ENCODE data around the gene BCL7A. TPM values are rescaled to one million over a fixed set of nuclear protein-coding genes. Genes with fewer than 3 reads are reported as not detected.

BCL7A gene
- total RNA-seq, 2 donors from 2014 or later, result 6.4 to 12.2 TPM

DNA sequence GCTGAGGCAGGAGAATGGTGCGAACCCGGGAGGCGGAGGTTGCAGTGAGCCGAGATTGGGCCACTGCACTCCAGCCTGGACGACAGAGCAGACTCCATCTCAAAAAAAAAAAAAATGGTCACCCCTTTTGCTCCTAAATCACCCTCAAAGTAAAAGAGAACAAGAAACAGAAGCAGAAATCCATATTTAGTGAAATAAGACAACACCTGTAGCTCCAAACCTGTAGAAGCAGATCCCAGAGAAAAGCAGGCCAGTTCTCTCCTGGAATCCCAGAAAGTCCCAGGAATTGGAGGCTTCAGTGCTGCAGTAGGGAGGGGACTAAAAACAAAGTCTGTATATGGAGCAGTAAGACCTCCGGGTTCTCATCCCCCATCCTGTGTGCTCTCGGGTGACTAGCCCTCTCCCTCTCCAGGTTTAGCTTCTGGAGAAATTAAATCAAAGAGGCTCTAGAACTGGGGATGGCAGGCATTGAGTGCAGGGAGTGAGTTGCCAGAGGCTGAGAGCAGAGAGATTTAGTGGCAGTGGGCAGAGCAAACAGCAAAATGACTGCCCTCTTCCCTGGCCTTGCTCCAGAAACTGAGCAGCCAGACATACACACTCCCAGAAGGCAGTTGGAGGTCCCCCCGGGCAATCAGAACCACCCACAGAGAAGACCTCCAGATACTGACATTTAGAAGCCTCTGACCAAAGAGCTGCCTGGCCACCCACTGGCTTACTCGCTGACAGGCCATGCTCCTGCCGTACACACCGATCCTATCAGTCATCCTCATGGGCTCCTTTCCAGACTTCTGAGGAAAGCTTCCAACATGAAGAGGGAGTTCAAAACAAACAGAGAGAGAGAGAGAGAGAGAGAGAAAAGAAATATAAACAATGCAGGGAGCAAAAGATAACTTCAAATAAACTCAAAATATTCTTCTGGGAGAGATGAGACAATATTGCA lies 50.6 kb downstream of the BCL7A start:
- Mint-ChIP-seq H3K27me3 (ENCODE audit: low read depth) (peaks cover 7% of the 10 kb centered on the region), H3K36me3 (ENCODE audit: insufficient read depth in 2 of 2) (peaks cover 0 to 2% of the 10 kb centered on the region in 2 donors), H3K4me3 (no peak overlapping the region), H3K27ac (no peak overlapping the region), H3K4me1 (ENCODE audit: low read depth) (peaks cover 25% of the 10 kb centered on the region), H3K9me3 (no peaks in the 10 kb centered on the region)
- no peak for ATAC-seq (replicated peaks in 1 of 2)
- DNase-seq, result no peak

DNA sequence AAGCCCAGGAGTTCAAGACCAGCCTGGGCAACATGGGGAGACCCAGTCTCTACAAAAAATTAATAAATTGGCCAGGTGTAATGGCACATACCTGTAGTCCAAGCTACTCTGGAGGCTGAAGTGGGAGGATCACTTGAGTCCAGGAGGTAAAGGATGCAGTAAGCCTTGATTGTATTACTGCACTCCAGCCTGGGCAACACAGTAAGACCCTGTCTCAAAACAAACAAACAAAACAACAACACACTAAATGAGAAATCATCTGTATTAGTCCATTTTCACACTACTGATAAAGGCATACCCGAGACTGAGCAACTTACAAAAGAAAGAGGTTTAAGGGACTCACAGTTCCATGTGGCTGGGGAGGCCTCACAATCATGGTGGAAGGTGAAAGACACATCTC lies 52.1 kb downstream of the BCL7A start:
- DNase-seq (no peak), ATAC-seq (replicated peaks in 1 of 2) (no peak)

DNA sequence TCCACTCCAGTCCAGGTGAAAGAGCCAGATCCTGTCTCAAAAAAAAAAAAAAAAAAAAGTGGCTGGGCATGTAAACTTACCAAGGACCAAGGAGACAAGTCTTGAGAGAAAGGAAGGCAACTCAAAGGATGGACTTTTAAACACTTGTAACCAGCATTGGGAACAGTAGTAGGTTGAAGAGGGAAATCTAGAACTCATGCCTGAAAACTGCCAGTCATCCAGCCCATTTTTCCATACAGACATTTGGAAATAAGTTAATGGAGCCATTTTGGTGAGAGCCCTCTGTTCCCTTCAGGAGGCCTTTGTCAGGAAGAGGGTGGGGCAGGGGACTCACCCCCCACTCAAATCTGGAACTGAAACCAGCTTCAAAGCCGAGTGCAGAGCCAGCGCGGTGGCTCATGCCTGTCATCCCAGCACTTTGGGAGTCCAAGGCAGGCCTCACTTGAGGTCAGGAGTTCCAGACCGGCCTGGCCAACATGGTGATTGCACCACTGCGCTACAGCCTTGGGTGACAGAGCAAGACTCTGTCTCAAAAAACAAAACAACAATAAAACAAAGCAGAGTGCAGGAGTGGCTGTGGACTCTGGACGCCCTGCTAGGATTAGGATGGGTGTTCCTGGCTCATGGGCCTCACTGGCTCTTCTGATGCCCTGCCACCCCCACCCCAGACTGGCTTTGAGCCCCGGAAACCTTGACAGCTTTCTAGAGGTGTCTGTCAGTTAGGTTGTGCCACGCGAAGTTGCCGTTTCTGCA lies 55.2 kb downstream of the BCL7A start:
- peaks cover 2% of the 10 kb centered on the region in 2 donors for H3K36me3 Mint-ChIP-seq (ENCODE audit: insufficient read depth in 2 of 2)
- DNase-seq (peak; percentile 35 to 41), ATAC-seq (replicated peaks in 1 of 2) (no peak)
- peak overlapping the region; percentile 53 to 56 for H3K4me3 Mint-ChIP-seq
- no peaks in the 10 kb centered on the region for H3K9me3 Mint-ChIP-seq
- no peaks in the 10 kb centered on the region for H3K27me3 Mint-ChIP-seq (ENCODE audit: low read depth)
- H3K4me1 Mint-ChIP-seq (ENCODE audit: low read depth), result peaks cover 39% of the 10 kb centered on the region
- no peak overlapping the region for H3K27ac Mint-ChIP-seq

More for the DNA sequence above, 52.1 kb downstream of the BCL7A start:
- H3K36me3 Mint-ChIP-seq (ENCODE audit: insufficient read depth in 2 of 2), result peaks cover 0 to 2% of the 10 kb centered on the region in 2 donors
- peaks cover 12% of the 10 kb centered on the region for H3K4me1 Mint-ChIP-seq (ENCODE audit: low read depth)
- no peaks in the 10 kb centered on the region for H3K9me3 Mint-ChIP-seq
- H3K4me3 Mint-ChIP-seq, result no peak overlapping the region
- no peaks in the 10 kb centered on the region for H3K27me3 Mint-ChIP-seq (ENCODE audit: low read depth)
- no peak overlapping the region for H3K27ac Mint-ChIP-seq

DNA sequence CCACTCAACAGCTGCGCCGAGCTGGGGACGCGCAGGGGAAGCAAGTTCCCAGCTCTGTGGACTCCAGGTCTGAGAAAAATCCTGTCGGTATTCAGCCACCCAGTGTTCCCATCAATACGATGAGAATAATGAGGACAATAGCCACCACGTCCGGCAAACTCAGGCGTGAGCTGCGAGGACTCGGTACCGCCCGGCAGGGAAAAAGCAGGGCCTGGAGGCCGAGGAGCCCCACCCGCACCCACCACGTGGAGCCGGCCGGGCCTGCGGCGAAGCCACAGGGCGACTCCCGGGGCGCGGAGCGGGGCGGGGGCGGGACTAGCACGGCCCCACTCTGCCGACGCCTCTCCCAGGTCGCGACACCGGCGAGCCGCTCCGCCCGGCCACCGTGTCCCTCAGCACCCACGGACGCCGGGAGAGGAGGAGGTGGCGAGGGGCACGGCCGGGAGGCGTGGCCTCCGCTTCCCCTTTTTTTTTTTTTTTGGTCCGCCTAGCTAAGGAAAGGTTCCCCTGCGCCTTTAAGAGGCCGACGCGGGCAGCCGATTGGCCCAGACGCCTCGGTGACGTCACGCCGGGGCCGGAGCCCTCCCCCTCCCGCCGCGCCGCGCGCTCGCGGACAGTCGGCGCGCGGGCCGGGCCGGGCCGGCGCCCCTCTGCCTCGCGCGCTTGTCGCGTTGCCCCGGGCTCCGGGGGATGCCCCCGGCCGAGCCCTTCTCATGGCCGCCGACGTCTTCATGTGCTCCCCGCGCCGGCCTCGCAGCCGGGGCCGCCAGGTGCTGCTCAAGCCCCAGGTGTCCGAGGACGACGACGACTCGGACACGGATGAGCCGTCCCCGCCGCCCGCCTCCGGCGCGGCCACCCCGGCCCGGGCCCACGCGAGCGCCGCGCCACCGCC lies 56.7 kb downstream of the BCL7A start, which contains the start of gene MLXIP:
MLXIP (plus strand) TSS at position 616 of the 892 bp plus-strand sequence; CDS start at position 714, 98 bp downstream.
- H3K4me3 Mint-ChIP-seq, result peak within 1 kb of the TSS; percentile 83 to 92
- ATAC-seq (replicated peaks in 1 of 2) (peak; percentile 80 to 82), DNase-seq (peak; percentile 92 to 94)
- peaks cover 53% of the 10 kb centered on the region for H3K4me1 Mint-ChIP-seq (ENCODE audit: low read depth)
- peaks cover 2 to 4% of the 10 kb centered on the region in 2 donors for H3K36me3 Mint-ChIP-seq (ENCODE audit: insufficient read depth in 2 of 2)
- H3K27ac Mint-ChIP-seq, result peak within 1 kb of the TSS; percentile 80
- H3K9me3 Mint-ChIP-seq, result no peaks in the 10 kb centered on the region
- no peaks in the 10 kb centered on the region for H3K27me3 Mint-ChIP-seq (ENCODE audit: low read depth)

DNA sequence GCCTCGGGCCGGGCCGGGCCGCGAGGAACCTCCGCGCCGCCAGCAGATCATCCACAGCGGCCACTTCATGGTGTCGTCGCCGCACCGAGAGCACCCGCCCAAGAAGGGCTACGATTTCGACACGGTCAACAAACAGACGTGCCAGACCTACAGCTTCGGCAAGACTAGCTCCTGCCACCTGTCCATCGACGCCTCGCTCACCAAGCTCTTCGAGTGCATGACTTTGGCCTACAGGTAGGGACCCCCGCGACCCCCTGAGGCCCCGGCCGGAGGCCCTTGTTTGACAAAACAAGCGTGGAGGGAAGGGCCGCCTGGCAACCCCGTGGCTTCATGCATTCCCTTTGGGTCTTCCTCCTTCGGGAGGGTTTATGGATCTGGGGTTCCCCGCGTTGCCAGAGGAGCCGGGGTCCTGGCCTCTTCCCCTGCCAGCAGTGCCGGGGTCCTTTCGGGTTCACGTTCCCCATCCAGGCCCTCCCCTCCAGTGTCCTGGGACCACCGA lies 57.4 kb downstream of the BCL7A start:
- Mint-ChIP-seq H3K9me3 (no peaks in the 10 kb centered on the region), H3K36me3 (ENCODE audit: insufficient read depth in 2 of 2) (peaks cover 0 to 7% of the 10 kb centered on the region in 2 donors), H3K27me3 (ENCODE audit: low read depth) (no peaks in the 10 kb centered on the region), H3K4me1 (ENCODE audit: low read depth) (peaks cover 60% of the 10 kb centered on the region), H3K27ac (peak overlapping the region; percentile 80), H3K4me3 (peak overlapping the region; percentile 75 to 92)
- ATAC-seq (replicated peaks in 1 of 2) (peak; percentile 10 to 21), DNase-seq (peak in 1 of 2 donors; percentile 41)

DNA sequence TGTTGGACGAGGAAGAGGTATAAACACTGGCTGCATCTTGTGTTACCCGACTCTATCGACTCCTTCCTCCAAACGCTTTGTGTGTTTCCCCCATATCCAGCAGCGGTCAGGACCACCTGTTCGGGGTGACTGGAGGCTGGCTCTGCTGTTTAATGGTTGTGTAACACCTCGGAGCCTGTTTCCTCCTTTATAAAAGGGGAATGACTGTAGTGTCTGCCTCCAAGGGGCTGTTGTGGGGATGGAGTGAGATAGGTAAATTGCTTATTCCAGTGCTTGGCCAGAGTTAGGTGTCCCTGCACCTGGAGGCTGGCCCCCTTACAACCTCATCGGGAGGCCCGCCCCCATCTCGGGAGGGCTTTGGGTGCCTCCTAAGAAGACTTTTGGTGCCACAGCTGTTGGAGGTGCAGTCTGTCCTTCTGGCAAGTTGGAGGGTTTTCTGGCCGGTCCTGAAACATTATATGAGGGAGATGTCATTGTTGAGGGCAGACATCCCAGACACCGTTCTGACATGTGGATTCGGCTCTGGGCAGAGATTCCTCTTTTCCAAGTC lies 57.9 kb downstream of the BCL7A start:
- Mint-ChIP-seq H3K36me3 (ENCODE audit: insufficient read depth in 2 of 2) (peaks cover 0 to 7% of the 10 kb centered on the region in 2 donors), H3K27ac (peak overlapping the region; percentile 72), H3K4me3 (peak overlapping the region; percentile 75 to 92), H3K27me3 (ENCODE audit: low read depth) (no peaks in the 10 kb centered on the region), H3K9me3 (no peaks in the 10 kb centered on the region), H3K4me1 (ENCODE audit: low read depth) (peaks cover 65% of the 10 kb centered on the region)
- DNase-seq, result no peak
- ATAC-seq (replicated peaks in 1 of 2), result no peak

DNA sequence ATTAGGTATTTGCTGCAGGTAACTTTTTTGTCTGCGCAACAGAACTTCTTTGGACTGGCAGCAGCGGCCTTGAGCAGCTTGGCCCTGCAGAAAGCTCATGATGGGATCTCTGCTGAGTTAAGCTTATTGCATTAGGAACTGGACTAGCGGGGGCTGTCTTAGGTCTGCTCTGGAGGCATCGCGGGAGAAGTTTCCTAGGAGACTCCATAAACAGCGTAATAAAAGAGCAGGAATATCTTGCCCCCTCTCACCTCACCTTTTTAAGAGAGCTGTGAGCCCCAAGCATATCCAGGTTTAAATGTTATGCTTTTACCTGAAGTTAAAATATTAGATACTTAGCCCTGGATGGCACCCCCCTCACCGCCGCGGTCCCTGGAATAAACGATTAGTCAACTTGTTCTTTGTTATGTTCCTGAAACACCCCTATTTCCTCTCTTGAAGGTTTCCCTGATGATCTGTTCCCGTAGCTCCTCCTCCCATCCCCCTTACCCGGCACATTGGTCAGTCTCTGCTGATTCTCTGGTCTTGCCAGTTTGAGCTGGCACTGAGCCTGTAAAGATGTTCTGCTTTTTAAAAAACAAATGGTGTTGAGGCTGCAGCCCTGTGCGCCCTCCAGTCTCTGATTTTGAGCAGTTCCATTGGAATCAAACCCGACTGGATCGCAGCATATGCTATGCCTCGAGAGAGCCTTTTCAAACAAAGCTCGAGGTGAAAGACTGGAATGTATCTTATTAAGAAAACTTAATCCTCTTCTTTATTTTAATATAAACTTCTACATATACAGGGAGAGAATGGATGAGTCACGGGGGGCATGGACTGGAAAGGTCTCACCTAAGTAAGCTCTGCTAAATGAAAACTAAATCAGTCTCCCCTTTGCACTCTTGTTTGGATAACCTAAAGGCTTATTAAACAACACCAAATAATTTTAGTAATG lies 58.7 kb downstream of the BCL7A start:
- H3K27me3 Mint-ChIP-seq (ENCODE audit: low read depth), result no peaks in the 10 kb centered on the region
- ATAC-seq (replicated peaks in 1 of 2) (no peak), DNase-seq (peak; percentile 27 to 31)
- H3K27ac Mint-ChIP-seq, result peak overlapping the region; percentile 72
- H3K9me3 Mint-ChIP-seq, result no peaks in the 10 kb centered on the region
- peaks cover 0 to 7% of the 10 kb centered on the region in 2 donors for H3K36me3 Mint-ChIP-seq (ENCODE audit: insufficient read depth in 2 of 2)
- H3K4me1 Mint-ChIP-seq (ENCODE audit: low read depth), result peaks cover 65% of the 10 kb centered on the region
- peak overlapping the region; percentile 75 to 92 for H3K4me3 Mint-ChIP-seq

DNA sequence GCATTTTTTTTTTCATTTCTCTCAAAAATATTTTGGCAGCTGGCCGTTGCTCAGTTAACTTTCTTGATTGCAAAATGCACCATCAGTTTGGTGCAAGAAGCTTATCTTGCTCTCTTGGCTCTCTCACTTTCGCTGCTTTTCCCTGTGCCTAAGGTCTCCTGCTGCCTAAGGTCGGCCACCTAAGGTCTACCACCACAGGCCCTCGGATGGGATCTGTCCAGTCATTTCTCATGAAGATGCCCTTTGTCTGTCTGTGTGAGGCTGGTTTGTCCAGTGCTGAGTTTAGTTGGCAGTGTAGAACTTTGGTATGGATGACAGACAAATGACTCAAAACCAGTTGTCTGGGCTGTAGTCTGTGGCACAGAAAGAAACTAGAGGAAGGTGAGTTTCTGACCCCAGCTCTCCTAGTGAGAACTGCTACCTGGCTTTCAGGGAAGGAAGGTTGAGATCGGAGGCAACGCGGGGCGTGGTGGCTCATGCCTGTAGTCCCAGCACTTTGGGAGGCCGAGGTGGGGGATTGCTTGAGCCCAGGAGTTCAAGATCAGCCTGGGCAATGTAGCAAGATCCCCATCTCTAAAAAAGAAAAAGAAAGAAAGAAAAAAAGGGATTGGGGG lies 59.5 kb downstream of the BCL7A start:
- no peaks in the 10 kb centered on the region for H3K27me3 Mint-ChIP-seq (ENCODE audit: low read depth)
- H3K4me1 Mint-ChIP-seq (ENCODE audit: low read depth), result peaks cover 62% of the 10 kb centered on the region
- peak overlapping the region; percentile 75 to 92 for H3K4me3 Mint-ChIP-seq
- H3K36me3 Mint-ChIP-seq (ENCODE audit: insufficient read depth in 2 of 2), result peaks cover 0 to 7% of the 10 kb centered on the region in 2 donors
- H3K27ac Mint-ChIP-seq, result peak overlapping the region; percentile 45
- no peaks in the 10 kb centered on the region for H3K9me3 Mint-ChIP-seq
- DNase-seq, result peak; percentile 46 to 64
- peak; percentile 62 to 63 for ATAC-seq (replicated peaks in 1 of 2)

DNA sequence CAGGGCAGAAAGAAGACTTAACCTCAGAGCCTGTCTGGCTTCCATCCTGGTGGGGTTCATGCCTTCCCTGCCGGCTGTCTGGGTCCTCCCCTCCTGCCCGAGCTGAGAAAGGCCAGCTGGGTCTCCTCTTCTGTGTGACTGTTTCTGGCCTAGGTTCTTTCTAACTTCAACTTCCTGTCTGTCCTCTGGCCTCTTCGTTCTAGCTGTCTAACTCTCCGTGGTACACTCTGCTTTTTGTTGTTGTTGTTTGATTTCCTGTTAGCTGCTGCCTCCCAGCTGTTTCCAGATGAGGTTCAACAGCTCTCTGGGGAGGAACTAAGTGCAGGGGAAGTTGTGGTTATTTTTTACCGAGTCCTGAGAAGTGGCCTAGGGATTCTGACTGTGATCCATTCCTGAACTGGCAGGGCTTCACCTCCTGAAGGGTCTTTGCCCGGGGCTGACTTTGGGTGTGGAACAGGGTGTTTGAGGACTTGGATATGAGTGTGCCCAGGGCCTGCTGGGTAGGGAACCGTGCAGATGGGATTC lies 60.1 kb downstream of the BCL7A start:
- Mint-ChIP-seq H3K36me3 (ENCODE audit: insufficient read depth in 2 of 2) (peaks cover 0 to 7% of the 10 kb centered on the region in 2 donors), H3K9me3 (no peaks in the 10 kb centered on the region), H3K4me3 (peak overlapping the region; percentile 75 to 92), H3K27ac (peak overlapping the region; percentile 9), H3K27me3 (ENCODE audit: low read depth) (no peaks in the 10 kb centered on the region), H3K4me1 (ENCODE audit: low read depth) (peaks cover 57% of the 10 kb centered on the region)
- ATAC-seq (replicated peaks in 1 of 2) (peak; percentile 14 to 28), DNase-seq (peak in 1 of 2 donors; percentile 29)

DNA sequence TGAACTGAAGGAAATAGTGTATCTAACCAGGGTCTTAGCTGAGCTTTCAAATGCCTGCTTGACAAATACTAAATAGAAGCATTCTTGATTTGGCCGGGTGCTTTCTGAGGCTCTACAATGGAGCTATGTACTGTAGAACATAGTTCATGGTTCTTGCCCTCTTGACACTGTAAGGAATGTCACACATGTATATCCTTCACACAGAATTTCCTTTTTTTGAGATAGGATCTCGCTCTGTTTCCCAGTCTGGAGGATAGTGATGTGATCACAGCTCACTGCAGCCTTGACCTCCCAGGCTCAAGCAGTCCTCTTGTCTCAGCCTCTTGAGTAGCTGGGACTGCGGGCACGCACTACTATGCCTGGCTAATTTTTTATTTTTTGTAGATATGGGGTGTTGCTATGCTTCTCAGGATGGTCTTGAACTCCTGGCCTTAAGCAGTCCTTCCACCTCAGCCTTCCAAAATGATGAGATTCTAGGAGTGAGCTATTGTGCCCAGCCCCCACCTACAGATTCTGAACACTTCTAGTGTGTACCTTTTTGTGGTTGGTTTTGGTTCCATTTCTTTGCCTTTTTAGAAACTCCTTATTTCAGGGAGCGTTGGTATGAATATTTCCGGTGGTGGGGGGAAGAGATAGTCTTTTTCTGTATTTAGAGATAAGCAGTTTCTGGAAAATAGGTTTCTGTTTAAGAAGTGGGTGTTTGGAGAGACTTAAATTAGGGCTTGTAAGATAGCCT lies 61.1 kb downstream of the BCL7A start:
- Mint-ChIP-seq H3K27ac (peak overlapping the region; percentile 5), H3K9me3 (no peaks in the 10 kb centered on the region), H3K4me3 (peak overlapping the region; percentile 75 to 92), H3K36me3 (ENCODE audit: insufficient read depth in 2 of 2) (peaks cover 0 to 7% of the 10 kb centered on the region in 2 donors), H3K4me1 (ENCODE audit: low read depth) (peaks cover 53% of the 10 kb centered on the region), H3K27me3 (ENCODE audit: low read depth) (no peaks in the 10 kb centered on the region)
- no peak for DNase-seq
- no peak for ATAC-seq (replicated peaks in 1 of 2)
